Hematopoietic multipotent progenitor cell treated with erythropoietin and hydrocortisone succinate and interleukin-3 and kit ligand, for 8 days (in vitro differentiated cells): ENCODE results near the gene SKIC8.
A peak's percentile ranks its signal among the peaks of the same experiment; 100 is the strongest.

Experiments used
- DNase-seq: peaks from one replicate; pipeline ENCODE4 v3.0.0-alpha.2; 2015

Gene SKIC8

GRCh38 chr15:78321041-78321570 is 21.7 kb upstream of the SKIC8 start:
- no peak for DNase-seq

DNA sequence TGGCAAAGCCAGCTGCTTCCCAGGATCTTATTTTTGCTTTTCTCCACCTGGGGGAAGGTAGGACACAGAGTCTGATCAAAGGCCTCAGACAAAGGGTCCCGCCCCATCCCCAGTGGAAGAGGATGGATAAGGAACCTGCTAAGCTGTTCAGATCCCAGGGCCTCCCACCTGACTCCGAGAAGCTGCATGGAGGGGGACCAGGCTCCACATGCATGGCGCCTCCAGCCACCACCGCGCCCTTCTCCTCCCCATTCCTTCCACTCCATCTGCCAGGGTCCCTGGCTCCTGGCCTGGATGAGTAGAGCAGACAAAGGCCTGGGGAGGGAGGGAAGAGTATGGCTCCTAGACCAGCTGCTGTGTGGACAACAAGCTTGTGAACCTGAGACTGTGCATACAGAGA is 20.8 kb upstream of the SKIC8 start:
- no peak for DNase-seq

- DNase-seq = no peak
These were observed 20.2 kb upstream of the SKIC8 start for GRCh38 chr15:78319588-78319987.

GRCh38 chr15:78317145-78317836 is 17.9 kb upstream of the SKIC8 start:
- DNase-seq = peak; percentile 54

GRCh38 chr15:78316283-78317083 is 17.1 kb upstream of the SKIC8 start:
- peak; percentile 27 for DNase-seq

DNA sequence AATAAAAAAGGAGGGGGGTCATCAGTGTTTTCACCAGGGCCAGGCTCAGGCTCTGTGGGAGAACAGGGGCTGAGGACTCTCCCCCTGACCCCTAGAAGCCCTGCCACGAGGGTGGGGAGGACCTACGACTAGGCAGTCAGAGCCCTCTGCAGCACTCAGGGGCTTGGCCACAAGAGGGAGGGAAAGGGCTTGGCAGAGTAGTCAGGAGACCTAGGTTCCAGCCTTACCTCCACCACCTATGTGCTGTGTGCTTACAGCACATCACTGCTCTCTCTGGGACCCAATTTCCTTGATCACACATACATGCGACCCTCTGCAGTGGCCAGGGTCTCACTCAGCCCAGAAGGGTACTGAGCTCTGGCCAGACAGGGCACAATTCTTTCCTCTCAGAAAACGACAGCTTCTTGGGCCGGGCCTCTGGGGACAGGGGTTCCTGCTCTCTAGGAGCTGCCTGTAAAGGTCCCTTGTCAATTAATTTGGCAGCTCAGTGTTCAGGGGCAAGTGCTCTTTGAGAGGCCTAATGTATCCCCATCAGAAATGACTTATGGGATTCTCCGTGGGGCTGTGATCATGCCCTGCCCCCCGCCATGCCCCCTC is 16.4 kb upstream of the SKIC8 start:
- DNase-seq = peak; percentile 43

DNA sequence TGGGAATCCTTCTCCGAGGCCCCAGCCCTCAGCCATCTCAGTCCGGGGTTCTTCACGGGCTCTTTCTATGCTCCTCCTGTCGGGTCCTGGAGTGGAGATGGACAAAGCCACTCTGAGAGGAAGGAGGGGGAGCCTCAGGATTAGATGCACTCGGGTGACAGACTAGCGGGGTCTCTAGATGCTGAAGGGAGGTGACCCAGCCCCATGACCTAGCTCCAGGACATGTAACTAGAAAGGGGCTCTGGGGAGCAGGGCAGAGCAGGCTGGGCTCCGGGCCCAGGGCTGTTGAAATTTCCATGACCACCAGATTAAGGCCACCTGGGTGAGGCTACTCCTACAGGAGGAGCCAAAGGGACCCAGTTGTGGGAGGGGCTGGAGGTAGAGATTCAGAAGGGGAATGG is 14.8 kb upstream of the SKIC8 start:
- DNase-seq = no peak

- no peak for DNase-seq
These were observed 14.0 kb upstream of the SKIC8 start for GRCh38 chr15:78313383-78313782.

DNA sequence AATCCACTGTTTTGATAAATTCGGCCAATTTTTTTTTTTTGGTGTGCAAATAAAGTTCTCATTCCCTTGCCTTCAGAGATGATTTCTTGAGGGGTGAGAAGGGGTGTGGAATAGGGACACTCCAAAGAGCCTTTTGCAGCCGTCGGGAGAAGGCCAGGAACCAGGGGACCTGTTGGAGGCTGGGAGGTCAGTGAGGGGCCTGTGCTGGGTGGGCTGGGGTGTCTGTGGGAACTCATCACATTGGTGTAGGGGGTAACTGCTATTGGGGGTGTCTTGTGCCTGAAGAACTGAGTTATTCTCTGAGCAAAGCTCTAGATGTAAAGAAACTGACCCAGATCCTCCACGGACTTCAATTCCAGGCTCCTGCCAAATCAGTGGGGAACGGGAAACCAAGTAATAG is 13.5 kb upstream of the SKIC8 start:
- no peak for DNase-seq

DNA sequence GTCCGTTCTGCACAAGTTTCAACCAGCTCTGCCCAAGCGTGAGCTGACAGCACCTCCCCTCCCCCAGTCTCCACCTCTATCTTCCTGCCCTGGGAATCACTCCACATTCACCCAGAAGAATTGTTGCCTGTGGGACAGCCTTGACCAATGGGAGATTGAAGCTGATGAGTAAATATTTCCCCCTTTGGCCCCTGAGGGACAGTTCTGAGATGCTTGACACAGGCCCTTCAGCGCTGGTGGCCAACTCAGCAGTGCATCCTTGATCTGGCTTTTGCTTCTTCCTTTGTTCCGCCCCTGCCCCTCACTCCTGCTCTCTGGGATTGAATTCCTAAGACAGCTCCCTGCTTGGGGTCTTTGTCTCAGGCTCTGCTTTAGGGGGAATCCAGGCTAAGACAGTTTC is 13.1 kb upstream of the SKIC8 start:
- no peak for DNase-seq

- DNase-seq = no peak
These were observed 11.9 kb upstream of the SKIC8 start for GRCh38 chr15:78311292-78311691.

- peak; percentile 73 for DNase-seq
These were observed 9.1 kb upstream of the SKIC8 start for GRCh38 chr15:78308422-78309032.

DNA sequence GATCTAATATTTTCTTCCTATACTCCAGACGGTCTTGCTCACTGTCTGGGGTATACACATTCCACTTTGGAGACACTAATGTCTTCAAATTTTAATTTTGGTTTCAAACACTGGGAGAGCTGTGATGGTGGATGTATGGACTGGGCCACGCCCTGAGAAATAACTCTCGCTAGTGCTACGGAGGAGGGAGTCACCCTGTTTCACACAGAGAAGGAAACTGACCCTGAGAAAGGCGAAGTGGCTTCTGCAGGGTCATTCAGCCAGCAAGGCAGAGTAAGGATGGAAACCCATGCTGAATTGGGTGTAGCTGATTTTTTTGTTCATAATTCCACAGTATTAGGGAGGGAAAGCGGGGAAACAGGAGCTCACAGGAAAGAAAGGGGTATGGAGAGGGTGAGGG is 8.6 kb upstream of the SKIC8 start:
- no peak for DNase-seq

DNA sequence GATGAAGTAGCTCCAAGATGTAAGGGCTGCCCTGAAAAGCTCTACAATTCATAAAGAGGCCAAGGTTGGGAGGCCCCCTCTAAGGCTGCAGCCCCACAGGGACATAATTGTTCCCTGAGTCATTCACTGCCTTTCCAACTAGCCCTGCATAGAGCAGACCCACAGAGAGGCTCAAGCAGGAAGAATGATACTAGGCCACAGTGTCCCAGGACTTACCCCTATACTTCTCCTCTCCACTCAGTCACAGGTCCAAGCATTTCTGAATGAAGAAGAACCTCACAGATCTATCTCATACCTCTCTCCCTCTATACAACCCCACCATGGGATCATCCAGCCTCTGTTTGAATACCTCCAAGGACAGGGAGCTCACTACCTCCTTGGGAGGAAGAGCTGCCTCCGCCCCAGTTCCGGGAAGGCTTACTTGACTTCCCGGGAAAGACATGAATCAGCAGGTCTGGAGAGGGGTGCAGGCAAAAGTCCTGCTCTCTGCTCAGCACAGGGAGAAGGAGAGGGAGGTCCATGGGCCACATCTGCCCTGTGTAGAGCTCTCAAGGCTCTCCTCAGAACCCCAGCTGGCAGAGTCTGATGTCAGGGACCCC is 6.9 kb upstream of the SKIC8 start:
- DNase-seq = peak; percentile 31

DNA sequence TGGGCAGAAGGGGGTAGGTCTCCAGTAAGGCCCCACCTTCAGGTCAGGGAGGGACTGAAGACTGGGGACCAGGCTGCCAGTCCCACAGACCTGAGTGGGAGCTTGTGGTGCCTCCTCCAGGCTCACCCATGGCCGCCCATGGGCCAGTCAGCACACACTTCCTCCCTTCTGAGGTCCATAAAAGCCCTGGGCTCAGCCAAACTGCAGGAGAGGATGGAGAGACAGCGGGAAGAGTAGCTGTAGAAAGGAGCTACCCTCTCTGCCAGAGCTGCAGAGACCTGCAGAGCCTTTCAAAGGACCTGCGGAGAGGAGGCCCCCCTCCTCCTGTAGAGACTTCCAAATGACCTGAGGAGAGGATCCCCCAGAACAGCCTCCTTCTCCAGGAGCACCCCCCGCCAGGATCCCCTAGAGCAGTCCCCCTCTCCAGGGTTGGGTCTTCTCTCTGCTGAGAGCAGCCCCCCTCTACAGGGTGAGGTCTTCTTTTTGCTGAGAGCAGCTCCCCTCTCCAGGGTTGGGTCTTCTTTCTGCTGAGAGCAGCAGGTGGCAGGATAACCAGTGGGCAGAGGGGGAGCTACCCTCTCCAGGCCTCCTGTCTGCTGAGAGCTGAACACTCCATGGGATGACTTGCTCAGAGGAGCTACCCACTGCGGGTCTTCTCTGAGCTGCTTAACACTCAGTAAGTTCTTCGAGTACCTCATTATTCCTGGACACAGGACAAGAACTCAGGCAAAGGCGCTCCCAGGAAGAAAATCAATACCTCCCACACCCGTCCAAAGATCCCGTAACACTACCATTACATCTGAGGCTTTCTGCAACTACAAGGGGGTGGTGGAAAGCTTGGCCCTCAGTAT is 5.0 kb upstream of the SKIC8 start:
- no peak for DNase-seq

DNA sequence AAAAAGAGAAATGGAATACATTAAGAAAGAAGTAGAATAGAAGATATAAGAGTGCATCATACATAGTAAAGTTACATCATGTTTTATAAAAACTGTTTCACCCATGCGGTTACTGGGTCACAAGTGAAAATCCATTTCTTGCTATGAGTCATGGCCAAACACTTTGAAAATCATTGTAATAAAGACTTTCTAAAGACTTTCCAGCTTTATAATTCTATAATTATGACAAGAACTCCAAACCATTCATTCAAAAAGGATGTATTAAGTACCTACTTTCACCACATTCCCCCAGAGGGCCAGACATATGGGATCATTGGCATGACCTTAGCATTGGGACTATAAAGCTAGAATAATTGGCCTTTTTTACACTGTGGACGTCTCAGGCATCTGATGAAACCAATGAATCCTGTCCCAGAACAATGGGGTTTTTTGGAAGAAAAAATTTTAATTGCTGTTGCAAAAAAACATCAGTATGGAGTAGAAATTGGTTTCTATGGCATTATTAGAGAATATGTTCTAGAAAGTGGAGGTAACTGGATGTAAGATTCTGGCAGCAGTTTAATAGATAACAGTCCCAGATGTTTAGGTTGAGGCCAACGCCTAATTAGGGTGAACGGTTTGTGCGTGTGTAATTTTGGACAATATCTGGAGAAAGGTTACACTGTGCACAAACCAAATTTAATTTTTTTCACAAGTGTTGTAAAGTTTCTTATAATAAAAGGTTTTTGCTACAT is 3.3 kb upstream of the SKIC8 start:
- DNase-seq = peak; percentile 65

DNA sequence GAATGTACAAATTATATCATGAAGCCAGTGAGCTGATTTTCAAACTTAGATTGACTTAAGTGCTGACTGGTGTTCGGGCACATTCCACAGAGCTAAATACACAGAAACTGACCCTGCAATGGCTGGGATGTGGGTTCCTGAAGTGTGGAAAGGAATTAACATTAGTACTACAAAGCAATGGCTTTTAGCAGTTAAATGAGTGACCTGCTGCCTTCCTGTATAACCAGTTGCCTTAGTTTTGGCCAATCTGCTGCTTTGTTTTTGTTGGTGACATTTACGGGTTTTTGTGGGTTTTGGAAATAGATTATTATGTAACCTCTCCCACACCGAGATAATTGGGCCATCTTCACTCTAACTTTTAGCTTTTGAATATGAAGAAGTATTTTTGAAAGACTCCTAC is 2.4 kb upstream of the SKIC8 start:
- DNase-seq = no peak

GRCh38 chr15:78301326-78301725 is 1.9 kb upstream of the SKIC8 start:
- no peak for DNase-seq

DNA sequence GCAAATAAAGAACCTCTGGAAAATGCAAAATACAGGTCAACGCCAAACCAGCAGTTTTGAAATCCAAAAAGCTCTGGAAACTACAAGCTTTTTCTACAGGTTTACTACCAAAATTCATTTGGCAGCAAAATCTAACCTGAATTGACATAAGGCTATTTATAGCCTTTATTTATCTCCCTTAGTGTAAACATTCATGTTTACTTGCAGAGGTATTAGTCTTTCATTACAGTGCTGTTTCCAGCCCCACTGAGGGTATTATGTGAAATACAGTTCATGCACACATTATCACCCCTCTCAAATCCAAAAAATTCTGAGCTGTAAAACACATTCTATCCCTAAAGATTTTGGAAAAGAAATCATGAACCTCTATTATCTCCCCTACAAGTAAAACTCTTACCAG is 7.2 kb downstream of the SKIC8 start:
- DNase-seq = no peak

DNA sequence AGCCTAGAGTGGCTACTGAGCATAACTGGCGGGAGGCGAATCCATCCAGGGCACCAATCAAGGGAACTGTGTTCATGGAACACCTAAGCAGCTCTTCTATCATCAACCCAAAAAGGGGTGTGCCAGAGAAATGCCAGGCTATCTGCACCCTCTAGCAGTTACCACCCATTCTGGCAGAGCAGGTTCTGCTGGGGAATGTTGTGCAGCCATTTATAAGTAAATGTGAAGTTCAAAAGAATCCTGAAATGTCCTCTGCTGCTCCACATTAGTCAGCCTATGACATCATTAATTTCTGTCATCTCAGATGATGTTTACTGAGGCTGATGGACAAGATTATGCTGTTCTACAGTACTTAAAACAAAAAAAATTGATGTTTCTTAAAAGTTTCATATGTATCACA is 7.7 kb downstream of the SKIC8 start:
- no peak for DNase-seq

DNA sequence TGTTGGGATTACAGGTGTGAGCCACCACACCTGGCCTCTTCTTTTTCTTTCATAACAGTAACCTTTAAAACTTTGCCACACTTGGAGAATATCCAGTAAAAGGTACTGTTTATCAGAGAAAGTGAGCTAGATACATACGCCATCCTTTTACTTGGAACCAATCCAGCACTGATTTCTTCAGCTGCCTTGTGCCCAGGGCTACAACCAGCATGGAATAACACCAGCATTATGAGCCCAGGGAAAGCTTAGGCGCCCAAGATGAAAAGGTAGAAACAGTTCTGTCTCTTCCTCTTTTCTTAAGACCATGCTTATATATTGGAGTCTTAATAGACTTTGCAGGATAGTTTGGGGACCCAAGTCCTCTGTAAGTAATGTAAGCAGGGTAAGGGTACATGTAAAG is 8.4 kb downstream of the SKIC8 start:
- no peak for DNase-seq
